ENCODE measurements around the gene PLEKHM3.

DNA sequence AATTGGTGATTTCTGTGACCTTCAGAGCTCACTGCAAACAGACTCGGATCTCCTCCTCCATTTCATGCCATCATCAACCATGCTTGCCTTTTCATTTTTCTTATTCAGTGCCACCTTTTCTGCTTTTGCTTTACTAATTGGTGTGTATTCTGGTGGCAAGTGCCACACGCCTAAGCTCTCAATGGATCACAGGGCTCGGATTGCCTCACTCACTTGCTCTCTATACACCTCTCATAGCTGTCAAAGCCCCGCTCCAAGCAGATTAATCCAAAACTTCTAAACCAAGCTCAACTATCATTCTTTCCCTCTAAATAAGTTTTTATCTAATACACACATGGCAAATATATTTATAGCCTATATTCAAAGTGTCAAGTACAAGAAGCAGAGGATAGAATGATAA, 86.4 kb downstream of the PLEKHM3 start:
- TF ChIP-seq EZH2 (IDR thresholded peaks at IDR 0.05; ENCODE audit: insufficient read depth, poor library complexity, severe bottlenecking) (no peak), EZH2phosphoT487 (IDR thresholded peaks at IDR 0.05; ENCODE audit: insufficient read depth, low read depth) (no peak)
